ENCODE results near the gene SETD1A.

- TF ChIP-seq, protein P1, sequence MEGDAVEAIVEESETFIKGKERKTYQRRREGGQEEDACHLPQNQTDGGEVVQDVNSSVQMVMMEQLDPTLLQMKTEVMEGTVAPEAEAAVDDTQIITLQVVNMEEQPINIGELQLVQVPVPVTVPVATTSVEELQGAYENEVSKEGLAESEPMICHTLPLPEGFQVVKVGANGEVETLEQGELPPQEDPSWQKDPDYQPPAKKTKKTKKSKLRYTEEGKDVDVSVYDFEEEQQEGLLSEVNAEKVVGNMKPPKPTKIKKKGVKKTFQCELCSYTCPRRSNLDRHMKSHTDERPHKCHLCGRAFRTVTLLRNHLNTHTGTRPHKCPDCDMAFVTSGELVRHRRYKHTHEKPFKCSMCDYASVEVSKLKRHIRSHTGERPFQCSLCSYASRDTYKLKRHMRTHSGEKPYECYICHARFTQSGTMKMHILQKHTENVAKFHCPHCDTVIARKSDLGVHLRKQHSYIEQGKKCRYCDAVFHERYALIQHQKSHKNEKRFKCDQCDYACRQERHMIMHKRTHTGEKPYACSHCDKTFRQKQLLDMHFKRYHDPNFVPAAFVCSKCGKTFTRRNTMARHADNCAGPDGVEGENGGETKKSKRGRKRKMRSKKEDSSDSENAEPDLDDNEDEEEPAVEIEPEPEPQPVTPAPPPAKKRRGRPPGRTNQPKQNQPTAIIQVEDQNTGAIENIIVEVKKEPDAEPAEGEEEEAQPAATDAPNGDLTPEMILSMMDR (conservative IDR thresholded peaks at IDR 0.05; ENCODE audit: low read length), result no peak
- TF ChIP-seq EZH2phosphoT487 (IDR thresholded peaks at IDR 0.05; ENCODE audit: borderline replicate concordance), result no peak
Measured at GRCh38 chr16:30930160-30930571, 27.4 kb upstream of the SETD1A start.

All from Loucy (cell line).